Mononuclear cell (primary cell): ENCODE measurements around the gene PLXNA2. TPM values are rescaled to one million over a fixed set of nuclear protein-coding genes. Genes with fewer than 3 reads are reported as not detected.

Source experiments
- H3K27me3 ChIP-seq: 2 replicates; pipeline ENCODE4 v1.6.0; 2011; ENCODE audit warnings: low read length, control low read depth; ENCODE audit not compliant: insufficient read depth
- H3K4me1 ChIP-seq: 2 replicates; pipeline ENCODE4 v1.5.1; 2011; ENCODE audit warnings: mild to moderate bottlenecking, low read length, control low read depth; ENCODE audit not compliant: insufficient read depth
- H3K4me3 ChIP-seq: 2 replicates; pipeline ENCODE4 v1.5.1; 2011; ENCODE audit warnings: mild to moderate bottlenecking, low read length, moderate library complexity
- H3K9me3 ChIP-seq: 2 replicates; pipeline ENCODE4 v1.5.1; 2011; ENCODE audit warnings: low read depth, mild to moderate bottlenecking, control low read depth, low read length
- total RNA-seq: library from RNA; depleted of rRNA; stranded (reverse); fragments of >200 nt; gene quantifications from one replicate; pipeline ENCODE4 v1.2.3, GENCODE V29; 2012

Gene PLXNA2
- total RNA-seq, 1 donor: 2.6 TPM

GRCh38 chr1:208120431-208120790, 123.8 kb downstream of the PLXNA2 start:
- H3K27me3 ChIP-seq: no peaks in the 10 kb centered on the region
- H3K4me1 ChIP-seq: no peaks in the 10 kb centered on the region
- no peaks in the 10 kb centered on the region for H3K9me3 ChIP-seq
- H3K4me3 ChIP-seq: no peak overlapping the region

GRCh38 chr1:208118841-208119606, 125.2 kb downstream of the PLXNA2 start:
- no peaks in the 10 kb centered on the region for H3K9me3 ChIP-seq
- no peaks in the 10 kb centered on the region for H3K4me1 ChIP-seq
- no peak overlapping the region for H3K4me3 ChIP-seq
- no peaks in the 10 kb centered on the region for H3K27me3 ChIP-seq

- no peaks in the 10 kb centered on the region for H3K4me1 ChIP-seq
- H3K4me3 ChIP-seq: no peak overlapping the region
- H3K9me3 ChIP-seq: no peaks in the 10 kb centered on the region
- no peaks in the 10 kb centered on the region for H3K27me3 ChIP-seq
Observed at GRCh38 chr1:208118306-208118705, 125.9 kb downstream of the PLXNA2 start.

GRCh38 chr1:208117826-208118225, 126.4 kb downstream of the PLXNA2 start:
- H3K27me3 ChIP-seq: no peaks in the 10 kb centered on the region
- H3K4me1 ChIP-seq: no peaks in the 10 kb centered on the region
- no peak overlapping the region for H3K4me3 ChIP-seq
- no peaks in the 10 kb centered on the region for H3K9me3 ChIP-seq

GRCh38 chr1:208117409-208117808, 126.8 kb downstream of the PLXNA2 start:
- H3K9me3 ChIP-seq: no peaks in the 10 kb centered on the region
- H3K4me3 ChIP-seq: no peak overlapping the region
- no peaks in the 10 kb centered on the region for H3K4me1 ChIP-seq
- no peaks in the 10 kb centered on the region for H3K27me3 ChIP-seq

GRCh38 chr1:208115924-208116640, 128.1 kb downstream of the PLXNA2 start:
- Histone ChIP-seq H3K4me1 (no peaks in the 10 kb centered on the region), H3K27me3 (no peaks in the 10 kb centered on the region), H3K9me3 (no peaks in the 10 kb centered on the region), H3K4me3 (no peak overlapping the region)

- H3K4me3 ChIP-seq: no peak overlapping the region
- H3K9me3 ChIP-seq: no peaks in the 10 kb centered on the region
- no peaks in the 10 kb centered on the region for H3K4me1 ChIP-seq
- H3K27me3 ChIP-seq: no peaks in the 10 kb centered on the region
Observed at GRCh38 chr1:208113011-208113410, 131.2 kb downstream of the PLXNA2 start.

GRCh38 chr1:208112401-208112800, 131.8 kb downstream of the PLXNA2 start:
- Histone ChIP-seq H3K4me3 (no peak overlapping the region), H3K9me3 (no peaks in the 10 kb centered on the region), H3K4me1 (no peaks in the 10 kb centered on the region), H3K27me3 (no peaks in the 10 kb centered on the region)

GRCh38 chr1:208111646-208112190, 132.5 kb downstream of the PLXNA2 start:
- Histone ChIP-seq H3K9me3 (no peaks in the 10 kb centered on the region), H3K4me3 (no peak overlapping the region), H3K27me3 (no peaks in the 10 kb centered on the region), H3K4me1 (no peaks in the 10 kb centered on the region)

GRCh38 chr1:208110296-208110695, 133.9 kb downstream of the PLXNA2 start:
- no peaks in the 10 kb centered on the region for H3K4me1 ChIP-seq

GRCh38 chr1:208108646-208109330, 135.4 kb downstream of the PLXNA2 start:
- H3K4me1 ChIP-seq: no peaks in the 10 kb centered on the region
- H3K27me3 ChIP-seq: no peaks in the 10 kb centered on the region
- no peak overlapping the region for H3K4me3 ChIP-seq
- no peaks in the 10 kb centered on the region for H3K9me3 ChIP-seq

More at GRCh38 chr1:208110296-208110695, 133.9 kb downstream of the PLXNA2 start:
- no peaks in the 10 kb centered on the region for H3K9me3 ChIP-seq
- H3K27me3 ChIP-seq: no peaks in the 10 kb centered on the region
- no peak overlapping the region for H3K4me3 ChIP-seq

GRCh38 chr1:208108213-208108608, 136.0 kb downstream of the PLXNA2 start:
- no peaks in the 10 kb centered on the region for H3K27me3 ChIP-seq
- H3K4me3 ChIP-seq: no peak overlapping the region
- H3K4me1 ChIP-seq: no peaks in the 10 kb centered on the region
- no peaks in the 10 kb centered on the region for H3K9me3 ChIP-seq

- no peaks in the 10 kb centered on the region for H3K27me3 ChIP-seq
- no peaks in the 10 kb centered on the region for H3K4me1 ChIP-seq
- no peak overlapping the region for H3K4me3 ChIP-seq
- no peaks in the 10 kb centered on the region for H3K9me3 ChIP-seq
Observed at GRCh38 chr1:208107425-208108212, 136.6 kb downstream of the PLXNA2 start.

GRCh38 chr1:208106218-208106617, 138.0 kb downstream of the PLXNA2 start:
- H3K4me3 ChIP-seq: no peak overlapping the region
- no peaks in the 10 kb centered on the region for H3K27me3 ChIP-seq
- no peaks in the 10 kb centered on the region for H3K4me1 ChIP-seq
- no peaks in the 10 kb centered on the region for H3K9me3 ChIP-seq
